Measurements from ENCODE around the gene SLC5A1.
A peak's percentile ranks its signal among the peaks of the same experiment; 100 is the strongest.

Gene SLC5A1

GRCh38 chr22:32052244-32052643 lies 9.2 kb downstream of the SLC5A1 start:
- no peak for DNase-seq

- no peak for DNase-seq
Observed at GRCh38 chr22:32052936-32053791, 10.1 kb downstream of the SLC5A1 start.

- no peak for DNase-seq
Observed at GRCh38 chr22:32055069-32055468, 12.0 kb downstream of the SLC5A1 start.

DNA sequence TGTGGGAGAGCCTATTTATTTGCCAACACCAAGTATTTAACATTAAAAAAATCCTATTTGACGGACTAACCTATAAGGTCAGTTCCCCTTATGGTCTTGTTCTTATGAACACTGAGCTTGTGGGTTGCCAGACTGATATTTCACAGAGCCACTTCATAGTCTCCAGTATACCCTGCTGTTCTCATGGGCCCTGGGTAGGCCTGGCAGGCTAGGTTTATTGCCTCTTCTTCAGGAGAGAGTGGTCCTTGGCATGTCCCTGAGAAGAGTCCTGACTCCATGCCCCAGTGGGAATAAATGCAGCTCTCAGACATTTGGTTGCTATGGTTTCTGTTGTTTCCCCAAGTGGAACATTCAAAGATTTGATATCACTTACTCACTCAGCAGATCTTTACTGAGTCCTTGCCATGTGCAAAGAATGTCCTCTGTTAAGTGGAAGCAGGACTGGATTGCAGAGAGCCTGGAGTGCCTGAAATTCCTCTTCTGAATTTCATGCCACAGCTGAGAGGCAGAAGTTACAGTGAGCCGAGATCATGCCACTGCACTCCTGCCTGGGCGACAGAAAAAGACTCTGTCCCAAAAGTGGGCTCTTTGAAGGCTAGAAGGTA lies 15.7 kb downstream of the SLC5A1 start:
- no peak for DNase-seq

DNA sequence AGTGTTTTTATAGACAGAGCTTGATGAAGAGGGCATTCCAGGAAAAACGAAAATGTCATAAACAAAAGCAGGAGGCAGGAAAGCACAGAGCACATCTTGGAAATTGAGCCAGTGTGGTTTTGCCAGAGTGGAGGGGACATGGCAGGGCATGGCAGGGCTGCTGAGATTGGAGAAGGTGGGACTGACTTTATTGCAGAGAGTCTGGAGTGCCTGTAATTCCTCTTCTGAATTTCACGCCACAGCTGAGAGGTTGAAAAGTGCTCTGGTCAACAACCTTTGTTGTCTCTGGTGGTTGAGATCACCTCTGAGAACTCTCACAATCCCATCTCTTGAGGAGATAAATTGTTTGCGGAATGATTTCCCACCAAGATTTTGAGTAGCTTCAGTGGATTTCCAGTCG lies 16.4 kb downstream of the SLC5A1 start:
- no peak for DNase-seq

GRCh38 chr22:32063701-32064100 lies 20.6 kb downstream of the SLC5A1 start:
- DNase-seq: no peak

DNA sequence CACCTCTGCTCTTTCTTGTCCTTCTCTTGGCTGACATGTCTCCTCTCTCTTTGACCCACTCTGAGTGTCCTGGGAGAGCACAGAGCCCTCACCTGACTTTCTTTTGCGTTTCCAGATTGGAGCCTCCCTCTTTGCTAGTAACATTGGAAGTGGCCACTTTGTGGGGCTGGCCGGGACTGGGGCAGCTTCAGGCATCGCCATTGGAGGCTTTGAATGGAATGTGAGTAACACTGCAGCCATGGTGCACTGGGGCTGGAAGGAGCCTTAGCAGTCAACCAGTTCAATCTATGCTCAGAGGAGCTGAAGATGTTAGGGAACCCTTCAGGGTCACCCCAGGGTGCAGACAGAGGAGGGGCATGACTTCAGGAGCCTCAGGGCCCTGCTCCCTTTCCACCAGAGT lies 23.8 kb downstream of the SLC5A1 start:
- no peak for DNase-seq

- no peak for DNase-seq
Observed at GRCh38 chr22:32067613-32068012, 24.6 kb downstream of the SLC5A1 start.

GRCh38 chr22:32069579-32070372 lies 26.7 kb downstream of the SLC5A1 start:
- DNase-seq: no peak

- no peak for DNase-seq
Observed at GRCh38 chr22:32073262-32073661, 30.2 kb downstream of the SLC5A1 start.

DNA sequence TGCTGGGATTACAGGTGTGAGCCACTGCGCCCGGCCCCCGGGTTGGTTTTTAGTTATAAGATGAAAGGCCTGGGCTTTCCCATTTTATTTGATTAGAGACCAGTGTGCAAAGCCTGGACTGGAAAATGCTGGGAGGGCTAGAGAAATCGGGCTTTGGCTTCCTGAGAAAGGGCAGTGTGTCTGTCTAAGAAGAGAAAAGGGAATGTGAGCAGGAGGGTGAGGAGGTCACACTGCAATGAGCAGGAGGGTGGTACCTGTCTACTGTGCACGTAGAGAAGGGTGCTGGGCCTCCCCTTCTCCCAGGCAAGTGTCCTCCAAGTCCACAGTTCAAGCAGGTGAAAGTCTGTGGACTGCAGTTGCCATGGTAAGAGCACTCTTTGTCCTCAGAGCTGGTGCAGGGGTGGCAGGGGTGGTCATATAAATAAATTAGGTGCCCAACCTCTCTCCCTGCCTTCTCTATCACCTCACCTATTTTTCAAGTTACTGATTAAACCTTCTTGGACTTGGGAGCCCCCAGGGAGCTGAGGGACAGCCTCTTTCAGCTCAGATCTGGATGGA lies 30.8 kb downstream of the SLC5A1 start:
- DNase-seq: no peak

- no peak for DNase-seq
Observed at GRCh38 chr22:32075997-32076760, 33.1 kb downstream of the SLC5A1 start.

DNA sequence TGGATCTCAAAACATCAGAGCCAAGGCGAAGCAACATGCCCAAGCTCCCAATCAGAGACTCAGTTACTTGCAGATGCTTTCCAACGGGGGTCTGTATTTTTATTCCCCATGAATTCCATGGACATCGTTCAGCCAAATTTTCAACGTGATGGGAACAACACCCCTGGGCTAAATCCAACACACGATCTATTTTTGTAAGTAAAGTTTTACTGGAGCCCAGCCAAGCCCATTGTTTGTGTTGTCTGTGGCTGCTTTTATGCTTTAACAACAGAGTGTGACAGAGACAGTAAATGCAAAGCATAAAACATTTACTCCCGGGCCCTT lies 33.7 kb downstream of the SLC5A1 start:
- no peak for DNase-seq

DNA sequence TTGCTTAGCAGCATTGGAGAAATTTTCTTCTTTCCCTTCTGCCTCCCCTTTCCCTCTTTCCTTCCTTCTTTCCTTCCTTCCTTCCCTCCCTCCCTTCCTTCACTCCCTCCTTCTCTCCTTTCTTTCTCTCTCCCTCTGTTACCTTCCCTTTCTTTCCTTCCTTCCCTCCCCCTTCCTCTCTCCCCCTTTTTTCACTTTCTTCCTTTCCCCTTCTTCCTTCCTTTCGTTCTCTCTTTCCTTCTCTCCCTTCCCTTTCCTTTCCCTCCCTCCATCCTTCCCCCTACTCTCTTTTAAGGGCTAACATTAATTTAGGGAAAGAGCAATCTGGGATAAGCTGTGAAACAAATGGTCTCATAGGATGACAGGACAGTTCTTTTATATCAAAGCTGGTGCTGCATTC lies 34.1 kb downstream of the SLC5A1 start:
- DNase-seq: no peak

DNA sequence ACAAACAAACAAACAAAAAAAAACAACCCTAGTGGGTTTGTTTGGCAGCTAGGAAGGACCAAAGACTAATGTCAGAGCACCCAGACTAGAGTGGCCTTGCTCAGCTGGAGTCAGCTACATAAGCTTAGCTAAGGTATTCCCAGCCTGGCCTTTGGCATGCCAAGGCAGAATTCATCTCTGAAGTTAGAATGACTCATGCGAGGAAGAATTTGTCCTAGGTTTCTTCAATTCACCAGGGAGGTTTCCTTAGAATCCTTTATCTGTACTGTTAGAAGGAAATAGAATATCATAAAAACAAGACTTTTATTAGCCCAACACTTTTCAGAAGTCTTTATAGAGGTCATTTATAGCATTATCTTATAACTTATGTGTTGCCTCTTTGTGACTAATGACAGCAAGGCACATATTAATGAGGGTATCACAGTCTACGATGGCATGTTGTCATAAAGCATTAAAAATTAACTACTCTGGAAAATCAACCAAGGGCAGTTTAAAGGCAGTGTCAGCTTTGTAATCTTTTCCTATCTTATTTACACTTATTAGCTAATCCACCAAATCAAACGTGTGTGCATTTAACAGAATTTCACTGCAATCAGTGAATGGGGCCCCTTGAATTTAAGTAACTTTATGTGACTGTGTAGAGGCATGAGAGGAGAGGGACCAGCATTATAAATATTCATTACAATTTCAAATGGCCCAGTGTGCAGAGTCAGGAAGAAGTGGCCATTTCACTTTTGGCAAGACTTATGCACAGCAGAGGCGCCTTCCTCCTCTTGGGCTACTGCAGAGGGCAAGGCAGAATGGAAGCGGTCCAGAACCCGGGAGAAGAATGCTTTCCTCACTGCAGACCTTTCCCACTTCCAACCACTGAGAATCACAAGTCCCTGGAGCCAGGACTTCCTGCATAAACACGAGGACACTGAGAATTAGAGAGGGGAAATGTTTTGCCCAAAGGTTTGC lies 36.3 kb downstream of the SLC5A1 start:
- no peak for DNase-seq

DNA sequence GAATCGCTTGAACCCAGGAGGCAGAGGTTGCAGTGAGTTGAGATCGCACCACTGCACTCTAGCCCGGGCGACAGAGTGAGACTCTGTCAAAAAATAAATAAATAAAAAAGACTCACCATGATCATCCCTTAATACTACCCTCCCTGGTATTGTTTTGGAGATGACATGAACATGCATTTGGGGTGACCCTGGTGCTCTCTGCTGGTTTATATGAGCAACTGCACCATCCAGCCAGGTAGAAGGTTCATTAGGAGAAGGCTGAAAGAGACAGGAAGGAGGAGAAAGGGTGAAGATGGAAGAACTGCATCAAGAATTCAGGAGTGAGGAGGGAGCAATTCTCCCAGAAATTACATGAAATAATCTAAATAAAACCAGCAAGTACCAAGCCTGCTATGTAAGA lies 37.8 kb downstream of the SLC5A1 start:
- peak; percentile 59 for DNase-seq

DNA sequence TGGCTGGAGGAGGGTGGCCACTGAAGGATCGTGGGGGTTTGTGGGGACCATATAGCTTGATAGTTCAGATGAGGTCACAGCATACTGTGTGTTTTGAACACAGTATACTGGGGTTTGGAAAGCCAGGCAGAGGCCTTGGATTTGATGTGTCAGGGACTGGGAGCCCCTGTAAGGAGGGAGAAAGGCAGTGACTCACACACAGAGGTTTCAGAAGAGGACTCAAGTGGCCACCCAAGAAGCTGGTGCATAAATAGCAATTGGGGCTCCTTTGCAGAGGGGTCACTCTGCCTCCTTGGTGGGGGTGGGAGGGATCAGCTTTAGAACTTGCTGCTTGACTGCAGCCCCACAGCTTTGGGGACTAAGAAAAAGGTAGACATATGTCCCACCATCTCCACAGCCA lies 39.3 kb downstream of the SLC5A1 start:
- DNase-seq: peak; percentile 22

DNA sequence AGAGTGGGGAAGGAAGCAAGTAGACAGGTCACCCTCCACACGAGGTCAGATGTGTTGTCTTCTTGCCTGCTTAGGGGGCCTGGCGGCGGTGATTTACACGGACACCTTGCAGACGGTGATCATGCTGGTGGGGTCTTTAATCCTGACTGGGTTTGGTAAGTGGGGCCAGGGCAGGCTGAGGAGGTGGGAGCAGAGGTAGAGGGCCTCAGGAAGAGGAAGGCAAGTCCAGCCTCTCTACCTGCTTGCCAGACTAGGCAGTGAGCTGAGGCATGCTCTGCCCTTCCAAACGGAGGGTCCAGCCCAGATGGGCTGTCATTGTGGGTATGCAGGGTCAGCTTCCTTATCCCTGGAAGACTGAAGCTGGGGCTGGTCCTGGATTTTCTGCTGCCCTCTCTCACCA lies 39.9 kb downstream of the SLC5A1 start:
- DNase-seq: peak; percentile 30

GRCh38 chr22:32083814-32084213 lies 40.8 kb downstream of the SLC5A1 start:
- peak; percentile 54 for DNase-seq

- DNase-seq: no peak
Observed at GRCh38 chr22:32088084-32088483, 45.0 kb downstream of the SLC5A1 start.

DNA sequence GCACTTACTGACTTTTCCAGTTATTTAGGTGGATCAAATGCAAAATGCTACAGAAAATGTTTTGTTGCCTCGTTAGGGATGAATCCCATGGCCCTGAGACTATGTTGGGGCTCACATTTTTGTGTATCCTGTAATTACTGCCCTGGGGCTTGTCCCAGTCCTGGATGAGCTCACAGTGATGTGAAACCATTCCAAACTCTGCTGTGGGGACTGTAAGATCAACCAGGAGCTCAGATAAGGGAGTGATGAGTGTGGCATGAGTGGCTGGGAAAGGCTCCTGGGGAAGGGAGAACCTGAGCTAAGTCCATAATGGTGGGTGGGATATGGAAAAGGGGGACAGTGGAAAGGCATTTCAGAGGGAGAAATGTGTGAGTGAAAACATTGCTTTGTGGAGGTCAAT lies 54.0 kb downstream of the SLC5A1 start:
- no peak for DNase-seq

All from activated effector memory CD4-positive, alpha-beta T cell treated with anti-CD3 and anti-CD28 coated beads, Interleukin-2, amount 50 U/mL, for 16 hours (primary cell).